Measurements from ENCODE around the gene PPP1R15A. TPM values are rescaled to one million over a fixed set of nuclear protein-coding genes. Genes with fewer than 3 reads are reported as not detected.

The PPP1R15A gene
- total and polyA plus RNA-seq, 2 donors (not counting 3 experiments of a cell fraction or from before 2014, with no cell fraction given): 42.3 to 67.4 TPM

DNA sequence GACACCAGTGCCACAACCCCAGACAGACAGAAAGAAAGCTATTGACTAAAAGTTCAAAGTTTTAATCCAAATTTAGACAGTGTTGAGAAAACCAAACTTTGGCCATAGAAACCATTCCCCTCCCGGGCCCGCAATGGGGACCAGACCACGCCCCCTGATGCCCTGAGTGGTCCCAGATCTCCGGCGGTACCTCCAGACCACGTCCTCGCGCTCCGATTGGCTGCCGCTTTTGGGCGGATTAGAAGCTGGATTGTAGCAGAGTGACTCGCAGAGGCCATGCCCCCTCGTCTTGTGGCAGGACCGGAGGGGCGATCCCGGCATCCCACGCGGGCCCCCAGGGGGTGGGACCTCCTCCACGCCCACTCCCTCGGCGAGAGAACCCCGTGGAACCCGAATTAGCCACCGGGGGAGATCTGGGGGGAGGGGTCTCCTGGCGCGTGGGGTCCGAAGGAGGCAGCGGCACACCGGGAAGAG is 35.1 kb upstream of the PPP1R15A start:
- Histone ChIP-seq H3K27ac (ENCODE audit: insufficient read depth, low read depth, low read length) (peak overlapping the region; percentile 55), H3K9me3 (replicated peaks; ENCODE audit: control insufficient read depth, insufficient read depth, low read length) (no peaks in the 10 kb centered on the region), H3K4me1 (ENCODE audit: control insufficient read depth, extremely low read depth, insufficient read depth, low read length) (peaks cover 5% of the 10 kb centered on the region), H3K36me3 (ENCODE audit: control insufficient read depth in 2 of 2, extremely low read depth in 1 of 2, insufficient read depth in 2 of 2, low read length in 2 of 2) (peaks cover 0 to 4% of the 10 kb centered on the region in 2 experiments), H4K20me1 (replicated peaks; ENCODE audit: control insufficient read depth, extremely low read depth, insufficient read depth, low read length) (no peaks in the 10 kb centered on the region), H3K9me1 (replicated peaks; ENCODE audit: control insufficient read depth, extremely low read depth, insufficient read depth, low read length) (no peaks in the 10 kb centered on the region), H3K4me3 (replicated peaks in 1 of 3; ENCODE audit: insufficient read depth in 1 of 3, low read depth in 1 of 3, low read length in 3 of 3) (peak overlapping the region; percentile 38 to 61 (median 57)), H3K4me2 (ENCODE audit: insufficient read depth, low read length) (peak overlapping the region; percentile 91), H3K9ac (replicated peaks; ENCODE audit: extremely low read depth, insufficient read depth, low read length) (peak overlapping the region; percentile 44), H3K79me2 (ENCODE audit: control insufficient read depth, insufficient read depth, low read length) (no peaks in the 10 kb centered on the region), H3K27me3 (ENCODE audit: control insufficient read depth in 2 of 2, insufficient read depth in 2 of 2, low read length in 2 of 2) (no peaks in the 10 kb centered on the region), H2AFZ (ENCODE audit: low read depth, low read length) (peak overlapping the region; percentile 91)
- POLR2A ChIA-PET: interaction anchor here (0.6 to 2.0 kb wide), 2 partner anchors 35 to 49 kb away, joined by 8 to 9 read pairs; partner anchors contain the start of gene PPP1R15A
- TF ChIP-seq POLR2A (IDR thresholded peaks at IDR 0.05; ENCODE audit: low read depth, low read length) (no peak), JUN (IDR thresholded peaks at IDR 0.05; ENCODE audit: borderline replicate concordance, insufficient read depth, insufficient read length, low read depth) (no peak), POLR2AphosphoS5 (IDR thresholded peaks at IDR 0.05; ENCODE audit: insufficient read depth, low read depth, low read length) (peak; percentile 17)
- TF ChIP-seq, protein P1, sequence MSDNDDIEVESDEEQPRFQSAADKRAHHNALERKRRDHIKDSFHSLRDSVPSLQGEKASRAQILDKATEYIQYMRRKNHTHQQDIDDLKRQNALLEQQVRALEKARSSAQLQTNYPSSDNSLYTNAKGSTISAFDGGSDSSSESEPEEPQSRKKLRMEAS (IDR thresholded peaks at IDR 0.05; ENCODE audit: insufficient read depth, insufficient read length): no peak
- dilution Hi-C loops (cut with MboI; ENCODE audit: extremely low pct_ligation_motif_present, low sequenced_read_pairs) (no loop called here), intact Hi-C loops (cut with micrococcal nuclease) (loop anchor here (1.0 to 5.0 kb wide), 2 partner anchors 35 to 100 kb away; partner anchors contain the start of gene PPP1R15A)
- TSS peak; percentile 11 for BruUV-seq (replicated peaks)
- CTCF ChIA-PET: interaction anchor here (0.6 to 2.6 kb wide), 12 partner anchors 11 to 191 kb away, joined by 3 to 108 read pairs (median 8); partner anchors contain the start of genes BCAT2, CA11, GYS1 and PPP1R15A
- DNase-seq (ENCODE audit: low read depth, low spot score) (peak; percentile 86), FAIRE-seq (peak; percentile 95)

DNA sequence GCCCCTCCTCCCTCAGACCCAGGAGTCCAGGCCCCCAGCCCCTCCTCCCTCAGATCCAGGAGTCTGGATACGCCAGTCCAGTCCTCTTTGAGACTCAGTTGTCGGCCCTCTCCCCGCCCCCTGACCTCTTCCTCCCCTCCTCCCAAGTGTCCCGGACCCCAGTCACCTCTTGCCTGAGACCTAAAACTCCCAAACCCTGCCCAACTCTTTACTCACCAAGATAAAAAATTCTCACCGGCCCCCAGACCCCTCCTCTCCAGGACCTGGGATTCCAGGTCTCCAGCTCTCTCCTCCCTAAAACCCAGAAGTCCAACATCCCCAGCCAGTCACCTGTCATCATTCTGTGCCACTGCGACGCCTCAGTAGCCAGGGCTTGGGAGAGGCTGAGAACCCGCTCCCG is 34.5 kb upstream of the PPP1R15A start:
- dilution Hi-C loops (cut with MboI; ENCODE audit: extremely low pct_ligation_motif_present, low sequenced_read_pairs): no loop called here
- Histone ChIP-seq H3K4me3 (replicated peaks in 1 of 3; ENCODE audit: insufficient read depth in 1 of 3, low read depth in 1 of 3, low read length in 3 of 3) (peak overlapping the region in 2 of 3 experiments; percentile 57 to 61), H3K36me3 (ENCODE audit: control insufficient read depth in 2 of 2, extremely low read depth in 1 of 2, insufficient read depth in 2 of 2, low read length in 2 of 2) (no peaks in the 10 kb centered on the region), H3K9ac (replicated peaks; ENCODE audit: extremely low read depth, insufficient read depth, low read length) (no peak overlapping the region), H3K79me2 (ENCODE audit: control insufficient read depth, insufficient read depth, low read length) (no peaks in the 10 kb centered on the region), H3K27me3 (ENCODE audit: control insufficient read depth in 2 of 2, insufficient read depth in 2 of 2, low read length in 2 of 2) (no peaks in the 10 kb centered on the region), H2AFZ (ENCODE audit: low read depth, low read length) (no peak overlapping the region), H3K9me3 (replicated peaks; ENCODE audit: control insufficient read depth, insufficient read depth, low read length) (no peaks in the 10 kb centered on the region), H3K27ac (ENCODE audit: insufficient read depth, low read depth, low read length) (no peak overlapping the region), H4K20me1 (replicated peaks; ENCODE audit: control insufficient read depth, extremely low read depth, insufficient read depth, low read length) (no peaks in the 10 kb centered on the region), H3K9me1 (replicated peaks; ENCODE audit: control insufficient read depth, extremely low read depth, insufficient read depth, low read length) (no peaks in the 10 kb centered on the region), H3K4me2 (ENCODE audit: insufficient read depth, low read length) (no peak overlapping the region), H3K4me1 (ENCODE audit: control insufficient read depth, extremely low read depth, insufficient read depth, low read length) (peaks cover 5% of the 10 kb centered on the region)
- TF ChIP-seq JUN (IDR thresholded peaks at IDR 0.05; ENCODE audit: borderline replicate concordance, insufficient read depth, insufficient read length, low read depth) (no peak), MYC (IDR thresholded peaks at IDR 0.05; ENCODE audit: low read depth, low read length) (no peak), EZH2 (IDR thresholded peaks at IDR 0.05; ENCODE audit: borderline replicate concordance, low read depth, low read length, severe bottlenecking) (no peak), FOS (IDR thresholded peaks at IDR 0.05; ENCODE audit: borderline replicate concordance, insufficient read depth, low read length) (no peak), GATA2 (IDR thresholded peaks at IDR 0.05; ENCODE audit: insufficient read depth, insufficient read length, low read depth, low read length) (no peak), POLR2AphosphoS5 (IDR thresholded peaks at IDR 0.05; ENCODE audit: insufficient read depth, low read depth, low read length) (no peak), POLR2A (IDR thresholded peaks at IDR 0.05; ENCODE audit: low read depth, low read length) (no peak)
- TF ChIP-seq, protein P1 (IDR thresholded peaks at IDR 0.05; ENCODE audit: insufficient read depth, insufficient read length): no peak
- FAIRE-seq (no peak), DNase-seq (ENCODE audit: low read depth, low spot score) (no peak)
- ChIA-PET CTCF (interaction anchor here (0.6 to 2.6 kb wide), 8 partner anchors 10 to 192 kb away, joined by 3 to 108 read pairs (median 16); partner anchors contain the start of genes CA11, GYS1 and RUVBL2), POLR2A (interaction anchor here (0.6 to 2.0 kb wide), 2 partner anchors 33 to 35 kb away, joined by 4 to 9 read pairs; partner anchors contain the start of gene PPP1R15A)
- intact Hi-C loops (cut with micrococcal nuclease): loop anchor here (1.0 to 5.0 kb wide), 2 partner anchors 35 to 100 kb away; partner anchors contain the start of gene PPP1R15A
- BruUV-seq (replicated peaks): no TSS peak

Measured in endothelial cell of umbilical vein (primary cell).